HG03045 (cell line): ENCODE measurements around the gene ASB16.

Experiments
- ATAC-seq: cut with Tn5 transposase; IDR thresholded peaks from one replicate; pipeline ENCODE4 v1.9.1; 2021; ENCODE audit warnings: mild to moderate bottlenecking, moderate library complexity; ENCODE audit not compliant: unreplicated experiment

Gene ASB16

DNA sequence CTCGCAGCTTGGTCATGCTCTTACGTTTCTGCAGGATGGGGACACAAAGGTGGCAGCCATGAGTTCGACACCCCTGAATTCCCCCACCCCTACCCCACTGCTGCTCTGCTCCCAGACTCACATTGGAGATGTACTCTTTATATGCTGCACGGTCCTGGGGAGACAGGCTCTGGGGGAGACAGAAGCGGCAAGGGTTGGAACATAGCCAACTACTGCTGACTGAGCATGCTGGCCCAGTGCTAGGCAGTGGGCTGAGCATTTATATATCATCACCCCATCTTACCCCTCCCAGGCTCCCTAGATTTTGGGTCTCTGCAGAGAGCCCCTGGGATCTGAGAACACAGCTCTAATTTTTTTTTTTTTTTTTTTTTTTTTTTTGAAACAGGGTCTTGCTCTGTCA is 37.2 kb downstream of the ASB16 start:
- no peak for ATAC-seq

DNA sequence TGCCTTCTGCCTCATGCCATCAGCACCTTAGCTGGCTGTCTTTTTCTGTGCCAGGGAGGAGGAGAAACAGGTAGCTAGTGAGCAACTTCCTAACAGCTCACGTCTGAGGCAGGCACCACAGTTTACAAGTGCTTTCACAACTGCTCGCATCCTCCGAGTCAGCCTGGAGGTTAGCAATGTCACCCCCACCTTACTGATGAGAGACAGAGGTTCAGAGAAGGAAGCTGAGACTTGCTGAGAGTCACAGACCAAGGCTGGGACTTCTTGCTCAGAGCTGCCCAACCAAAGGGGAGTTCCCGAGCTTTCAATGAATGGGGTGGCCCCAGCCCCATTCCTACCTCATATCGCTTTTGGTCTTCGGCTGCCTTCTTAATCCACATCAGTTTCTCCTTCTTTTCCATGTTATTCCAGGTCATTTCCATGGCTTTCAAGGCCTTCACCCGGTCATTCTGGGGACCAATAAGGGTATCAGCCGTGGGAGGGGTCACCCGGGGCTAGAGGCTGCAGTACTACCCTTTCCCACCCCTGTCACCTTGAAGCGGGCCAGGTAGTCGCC is 39.4 kb downstream of the ASB16 start:
- no peak for ATAC-seq

DNA sequence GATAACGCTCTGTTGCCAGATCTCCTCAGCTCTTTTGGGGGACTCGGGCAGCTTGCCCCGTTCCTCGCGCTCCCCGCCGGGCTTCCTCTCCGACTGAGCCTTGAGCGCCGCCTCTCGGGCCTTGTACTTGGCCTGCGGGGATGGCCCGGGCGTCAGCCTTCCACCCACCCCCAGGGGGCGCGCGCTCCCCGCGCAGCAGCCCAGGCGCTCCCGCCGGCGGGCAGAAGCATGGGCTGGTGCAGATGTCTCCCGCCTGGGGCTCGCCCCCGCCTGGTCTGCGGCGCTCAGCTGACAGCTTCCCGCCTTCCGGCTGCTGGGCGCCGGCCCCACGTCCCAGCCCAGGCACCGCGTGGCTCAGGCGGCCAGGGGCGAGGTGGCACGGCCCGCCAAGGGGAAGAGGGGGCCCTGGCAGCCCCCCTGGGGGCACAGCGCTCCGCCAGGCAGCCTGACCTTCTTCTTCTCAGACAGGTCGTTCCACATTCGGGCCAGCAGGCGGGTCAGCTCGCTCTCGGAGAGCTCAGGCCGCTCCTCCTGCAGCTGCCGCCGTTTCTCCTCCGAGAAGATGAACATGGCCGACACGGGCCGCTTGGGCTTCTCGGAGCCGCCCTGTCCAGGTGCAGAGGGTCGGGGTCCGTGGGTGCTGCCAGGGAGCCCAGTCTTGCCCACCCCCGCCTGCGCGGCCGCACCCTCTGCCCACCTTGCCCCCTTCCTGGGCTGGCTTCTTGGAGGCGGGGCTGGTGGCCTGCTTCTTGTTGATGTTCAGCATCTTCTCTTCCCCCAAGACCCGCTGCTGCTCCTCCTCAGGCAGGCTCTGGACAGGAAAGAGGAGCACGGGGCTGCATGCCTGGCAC is 40.1 kb downstream of the ASB16 start:
- ATAC-seq = peak; percentile 62

DNA sequence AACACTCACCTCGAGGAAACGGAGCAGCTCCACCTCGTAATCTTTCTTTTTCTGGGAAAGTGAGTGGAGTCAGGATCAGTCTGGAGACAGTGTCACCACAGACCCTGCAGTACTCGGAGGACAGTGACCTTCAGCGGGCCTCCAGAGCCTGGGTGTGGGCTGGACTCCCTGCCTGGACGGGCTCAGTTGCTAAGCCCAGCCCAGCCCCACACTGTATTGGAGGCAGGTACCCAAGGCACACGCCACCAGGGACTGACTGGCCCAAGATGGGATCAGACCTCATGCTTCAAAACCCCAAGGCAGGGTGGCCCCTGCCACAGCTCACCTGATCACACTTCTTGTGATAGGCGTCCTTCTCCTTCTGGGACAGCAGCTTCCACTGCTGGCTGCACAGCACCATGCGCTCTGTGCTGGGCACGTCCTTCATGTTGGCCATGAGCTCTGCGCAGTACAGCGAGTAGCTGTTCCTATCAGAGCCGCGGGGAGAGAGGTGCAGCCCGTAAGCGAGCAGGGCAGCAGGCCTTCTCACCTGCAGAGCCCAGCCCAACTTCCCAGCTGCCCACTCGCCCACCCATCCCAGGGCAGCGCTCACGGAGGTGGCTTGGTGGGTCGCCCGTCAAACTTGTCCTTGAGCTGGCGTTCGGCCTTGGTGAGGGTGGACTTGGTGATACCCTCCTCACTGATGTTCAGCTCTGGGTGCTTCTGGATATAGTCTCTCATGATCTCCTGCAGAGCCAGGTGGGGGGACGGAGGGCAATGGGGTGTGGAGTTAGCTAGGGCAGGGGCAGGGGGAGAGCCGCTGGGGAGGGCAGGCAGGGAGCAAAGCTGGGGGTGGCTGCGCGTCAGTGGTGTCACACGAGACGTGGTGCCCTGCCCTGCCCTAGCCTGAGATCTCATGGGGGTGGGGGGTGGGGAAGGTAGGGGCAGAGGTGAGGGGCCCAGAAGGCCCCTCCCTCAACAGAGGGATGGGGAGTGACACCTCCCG is 41.1 kb downstream of the ASB16 start:
- no peak for ATAC-seq

DNA sequence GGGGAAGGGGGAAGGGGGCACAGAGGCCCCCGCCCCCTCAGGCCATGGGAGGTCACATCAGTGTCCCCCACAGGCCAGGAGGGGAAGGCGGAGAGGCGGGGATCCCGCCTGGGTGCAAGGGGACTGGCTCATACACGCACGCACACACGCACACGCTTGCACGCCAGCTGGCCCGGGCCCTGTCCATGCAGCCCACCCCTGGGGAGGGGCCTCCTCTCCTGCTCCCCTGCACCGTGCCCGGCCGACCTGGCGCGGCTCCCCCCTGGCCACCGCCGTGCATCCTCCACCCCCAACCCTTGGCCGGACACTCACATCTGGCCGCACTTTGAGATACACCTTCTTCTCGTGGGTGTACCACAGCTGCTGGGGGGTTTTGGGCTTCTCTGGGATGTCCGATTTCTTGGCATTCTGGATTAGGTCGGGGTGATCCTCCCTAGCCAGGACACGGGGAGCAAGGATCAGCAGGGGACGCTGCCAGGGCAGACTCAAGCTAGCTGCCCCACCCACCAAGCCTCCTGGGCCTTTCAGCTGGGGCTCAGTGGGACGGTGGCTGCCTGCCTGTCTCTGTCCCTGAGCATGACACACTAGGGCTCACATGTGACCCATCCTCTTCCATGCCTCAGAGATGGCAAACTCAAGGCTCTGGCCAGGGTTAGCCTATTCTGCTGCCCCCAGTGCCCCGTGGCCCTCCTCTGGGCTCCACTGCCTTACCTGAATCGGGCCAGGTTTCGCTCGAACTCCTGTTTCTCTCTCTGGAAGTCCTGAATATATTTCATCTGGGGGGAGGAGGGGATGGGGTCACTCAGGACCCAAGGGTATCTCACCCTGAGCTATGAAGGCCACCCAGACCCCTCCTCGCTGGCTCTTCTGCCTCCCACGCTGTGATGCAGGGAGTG is 42.3 kb downstream of the ASB16 start:
- no peak for ATAC-seq

DNA sequence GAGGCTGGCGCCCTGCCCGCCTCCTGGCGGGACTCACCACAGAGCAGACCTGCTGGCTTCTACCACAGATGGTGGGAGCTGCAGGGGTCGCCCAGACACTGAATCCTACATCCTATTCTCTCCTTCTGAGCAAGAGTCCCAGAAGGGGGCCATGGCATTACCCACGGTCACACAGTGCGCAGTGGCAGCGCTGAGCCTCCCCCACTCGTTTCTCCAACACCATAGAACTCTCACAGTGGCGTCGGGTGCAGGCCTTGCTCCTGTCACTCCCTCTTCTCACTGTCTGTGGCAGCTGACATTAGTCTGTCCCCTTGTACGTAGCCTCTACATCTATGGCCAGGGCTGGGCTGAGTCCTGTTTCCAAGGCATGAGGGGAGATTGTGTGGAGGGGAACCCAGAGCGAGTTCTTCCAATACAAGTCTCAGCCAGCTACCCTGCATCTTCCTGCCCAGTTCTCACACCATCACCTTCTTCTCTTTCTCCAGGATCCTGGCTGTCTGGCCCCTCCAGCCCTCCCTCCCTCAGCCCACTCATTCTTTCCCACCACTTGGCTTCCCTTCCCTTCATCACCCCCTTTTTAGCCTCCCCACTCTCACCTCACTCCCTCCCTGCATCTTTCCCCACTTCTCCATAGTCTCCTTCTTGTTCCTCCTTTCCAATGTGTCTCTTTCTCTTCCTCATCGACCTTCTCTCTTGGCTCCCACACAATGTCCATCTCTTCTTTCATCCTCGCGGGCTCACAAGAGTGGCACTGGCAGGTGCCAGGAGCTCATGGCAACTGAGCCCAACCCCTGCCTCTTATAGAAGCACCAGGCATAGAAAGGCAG is 43.1 kb downstream of the ASB16 start:
- no peak for ATAC-seq

DNA sequence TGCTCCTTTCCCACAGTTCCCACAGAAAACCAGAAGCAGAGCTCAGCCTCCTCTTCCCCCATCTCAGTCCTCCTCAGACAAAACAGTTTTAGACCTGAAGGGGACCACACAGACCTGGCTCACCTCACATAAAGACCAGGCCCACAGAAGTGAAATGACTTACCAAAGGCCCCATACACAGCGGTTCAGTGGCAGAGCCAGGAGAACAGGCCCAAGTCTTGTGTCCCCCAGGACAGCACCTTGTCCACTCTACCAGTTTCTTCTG is 43.7 kb downstream of the ASB16 start:
- ATAC-seq = no peak

DNA sequence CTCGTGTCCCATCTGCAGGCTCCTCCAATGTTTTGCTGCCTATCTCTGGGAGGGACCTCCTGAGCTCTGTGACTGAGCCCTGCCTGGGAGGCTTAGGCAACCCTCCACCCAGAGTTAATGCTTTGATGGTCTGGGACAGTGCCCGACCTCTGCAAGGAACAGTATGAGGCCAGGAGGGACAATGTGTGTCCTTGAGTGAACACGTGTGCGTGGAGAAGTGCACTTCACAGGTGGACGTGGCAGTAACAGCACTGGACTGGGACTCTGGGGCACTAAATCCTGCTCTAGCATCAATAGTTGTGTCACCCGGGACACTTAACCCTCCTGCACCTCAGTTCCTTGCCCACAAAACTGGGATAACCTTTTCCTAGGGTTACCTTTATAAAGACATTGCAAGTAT is 44.4 kb downstream of the ASB16 start:
- ATAC-seq = no peak

DNA sequence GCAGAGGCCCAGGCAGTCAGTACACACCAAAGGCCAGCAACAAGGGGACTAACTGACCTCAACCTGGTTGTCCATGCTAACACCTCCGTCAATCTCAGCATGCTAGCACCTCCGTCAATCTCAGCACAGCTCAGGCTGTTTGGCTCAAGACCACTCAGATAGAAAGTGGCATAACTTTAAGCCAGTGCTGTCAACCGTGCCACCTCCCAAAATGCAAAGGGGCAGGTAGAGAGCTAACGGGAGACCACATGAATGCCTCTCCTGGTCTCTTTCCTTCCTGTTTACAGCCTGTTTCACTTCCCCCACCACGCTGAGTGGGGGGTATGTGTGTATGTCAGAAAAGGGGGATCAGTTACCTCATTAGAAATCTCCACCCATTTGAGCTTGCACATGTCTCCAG is 45.7 kb downstream of the ASB16 start:
- no peak for ATAC-seq

DNA sequence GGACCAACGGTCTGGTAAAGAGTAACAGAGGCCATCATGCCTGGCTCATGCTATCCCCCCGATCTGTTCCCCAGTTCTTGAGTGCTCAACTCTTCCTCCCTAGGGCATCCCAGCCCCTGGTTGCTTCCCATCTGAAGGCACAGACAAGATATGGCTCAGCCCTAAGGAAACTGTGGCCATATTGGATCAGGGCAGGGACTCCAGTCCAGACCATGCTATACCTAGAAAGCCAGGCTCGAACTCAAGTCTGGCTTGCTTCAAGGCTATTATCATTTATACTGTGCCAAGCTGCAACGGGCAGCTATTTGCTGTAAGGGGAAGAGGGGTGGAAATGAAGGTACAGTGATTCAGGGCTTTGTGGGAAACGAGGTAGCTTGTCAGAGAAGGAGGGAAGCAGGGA is 46.2 kb downstream of the ASB16 start:
- ATAC-seq = no peak

DNA sequence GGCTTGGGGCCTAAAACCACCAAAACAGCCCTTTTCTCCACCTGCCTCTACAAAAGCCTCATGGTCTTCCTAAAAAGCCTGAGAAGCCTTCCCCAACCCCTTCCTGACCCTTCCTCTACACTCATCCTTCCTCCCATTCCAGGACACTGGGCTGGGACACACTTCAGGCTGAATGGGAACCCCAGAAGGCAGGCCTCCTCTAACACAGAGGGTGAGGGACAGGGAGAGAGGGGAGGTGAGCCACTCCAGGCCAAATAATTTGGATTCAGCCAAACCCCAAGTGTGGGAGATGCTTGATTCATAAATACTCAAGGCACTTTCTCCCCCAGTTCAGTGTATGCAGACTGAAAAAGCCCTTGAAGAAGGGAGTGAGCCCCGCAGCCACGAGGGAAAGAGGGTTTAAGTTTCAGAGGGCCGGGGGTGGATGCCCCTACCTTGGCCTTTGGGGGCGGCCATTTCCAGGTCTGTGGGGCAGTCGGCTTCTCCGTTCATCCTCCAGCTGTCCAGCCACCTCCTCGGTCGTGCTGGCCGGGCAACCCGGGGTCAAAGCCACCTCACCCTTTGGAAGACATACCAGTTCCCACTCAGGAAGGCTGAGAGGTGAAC is 47.3 kb downstream of the ASB16 start:
- ATAC-seq = no peak

DNA sequence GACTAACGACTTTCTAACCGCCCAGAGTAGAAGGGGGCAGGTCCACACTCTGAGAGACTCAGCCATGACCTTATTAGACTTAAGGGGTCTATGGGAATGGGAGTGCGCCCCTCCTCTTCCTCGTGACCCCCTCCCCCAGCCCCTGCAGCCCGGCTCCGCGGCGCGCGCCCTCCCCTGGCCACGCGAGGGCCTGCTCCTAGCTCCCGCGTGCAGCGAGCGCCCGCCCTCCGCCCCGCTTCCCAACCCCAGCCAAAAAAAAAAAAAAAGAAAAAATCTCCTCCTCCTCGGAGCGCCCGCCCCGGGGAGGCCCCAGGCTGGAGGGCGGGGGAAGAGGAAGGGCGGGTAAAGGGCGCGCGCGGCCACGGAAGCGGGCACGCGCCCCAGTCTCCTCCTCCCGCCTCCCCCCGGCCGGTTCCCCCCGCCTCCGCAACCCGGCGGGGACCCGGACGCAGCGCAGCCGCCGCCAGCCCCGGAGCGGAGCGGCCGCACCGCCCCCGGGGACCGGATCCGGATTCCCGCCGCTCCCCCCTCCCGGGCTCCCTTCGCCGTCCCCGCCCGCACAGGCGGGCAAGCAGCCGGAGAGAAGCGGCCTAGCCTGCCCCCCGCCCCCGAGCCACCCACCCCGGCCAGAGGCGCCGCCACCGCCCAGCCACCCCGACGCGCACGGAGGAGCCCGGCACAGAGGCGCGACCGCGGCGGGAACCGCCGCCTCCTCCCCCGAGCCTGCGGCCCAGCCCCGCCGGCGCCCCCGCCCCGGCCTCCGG is 48.0 kb downstream of the ASB16 start:
- ATAC-seq = peak; percentile 40

DNA sequence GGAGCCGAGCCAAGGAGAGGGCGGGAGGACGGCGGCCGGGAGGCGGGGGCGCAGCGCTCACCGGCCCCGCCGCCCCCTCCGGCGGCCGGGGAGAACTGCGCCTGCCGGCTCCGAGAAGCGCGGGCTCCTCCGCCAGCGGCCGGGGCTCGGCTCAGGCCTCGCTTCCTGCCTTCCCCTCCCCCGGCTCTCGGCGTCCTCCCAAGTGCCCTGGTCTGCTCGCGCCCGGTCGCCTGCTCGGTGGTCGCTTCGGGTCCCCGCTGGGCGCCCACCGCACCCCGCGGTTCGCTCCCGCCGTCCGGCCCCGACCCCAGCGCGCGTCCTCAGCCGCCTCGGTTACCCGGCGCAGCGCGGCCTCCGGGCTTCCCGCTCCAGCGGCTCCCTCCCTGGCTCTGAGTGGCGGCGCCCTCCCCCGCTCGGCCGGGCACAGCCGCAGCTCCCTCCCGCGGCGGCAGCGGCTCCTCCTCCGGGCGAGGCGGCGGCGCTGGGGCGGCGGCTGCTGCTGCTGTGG is 48.7 kb downstream of the ASB16 start:
- peak; percentile 40 for ATAC-seq

DNA sequence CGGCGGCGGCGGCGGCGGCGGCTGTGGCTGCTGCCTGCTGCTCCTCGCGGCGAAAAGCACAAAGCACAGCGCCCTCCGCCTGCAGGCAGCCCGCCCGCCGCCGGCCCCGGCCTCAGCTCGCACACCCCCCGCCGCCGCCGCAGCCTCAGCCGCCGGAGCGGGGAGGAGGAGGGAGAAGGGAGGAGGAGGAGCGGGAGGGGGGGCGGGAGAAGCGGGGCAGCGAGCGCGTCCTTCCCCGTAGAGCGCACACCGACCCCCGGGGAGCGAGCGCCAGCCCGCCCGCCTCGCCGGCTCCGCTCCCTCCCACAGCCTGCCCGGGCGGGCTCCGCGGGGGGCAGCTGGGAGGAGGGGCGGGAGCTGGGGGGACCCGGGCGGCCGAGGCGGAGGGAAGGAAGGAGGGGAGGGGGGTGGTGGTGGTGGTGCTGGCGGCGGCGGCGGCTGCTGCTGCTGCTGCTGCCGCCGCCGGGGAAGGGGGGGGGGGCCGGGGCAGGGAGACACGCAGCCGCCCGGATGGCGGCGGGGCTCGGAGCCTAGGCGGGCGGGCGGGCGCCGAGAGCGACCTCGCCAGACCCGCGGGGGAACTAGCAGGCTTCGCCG is 49.2 kb downstream of the ASB16 start, which contains the start of gene UBTF:
Gene UBTF, minus strand, starts transcription at position 60 of the 597 bp plus-strand sequence. CDS start 1,446 bp downstream, outside the sequence.
- peak; percentile 10 for ATAC-seq

DNA sequence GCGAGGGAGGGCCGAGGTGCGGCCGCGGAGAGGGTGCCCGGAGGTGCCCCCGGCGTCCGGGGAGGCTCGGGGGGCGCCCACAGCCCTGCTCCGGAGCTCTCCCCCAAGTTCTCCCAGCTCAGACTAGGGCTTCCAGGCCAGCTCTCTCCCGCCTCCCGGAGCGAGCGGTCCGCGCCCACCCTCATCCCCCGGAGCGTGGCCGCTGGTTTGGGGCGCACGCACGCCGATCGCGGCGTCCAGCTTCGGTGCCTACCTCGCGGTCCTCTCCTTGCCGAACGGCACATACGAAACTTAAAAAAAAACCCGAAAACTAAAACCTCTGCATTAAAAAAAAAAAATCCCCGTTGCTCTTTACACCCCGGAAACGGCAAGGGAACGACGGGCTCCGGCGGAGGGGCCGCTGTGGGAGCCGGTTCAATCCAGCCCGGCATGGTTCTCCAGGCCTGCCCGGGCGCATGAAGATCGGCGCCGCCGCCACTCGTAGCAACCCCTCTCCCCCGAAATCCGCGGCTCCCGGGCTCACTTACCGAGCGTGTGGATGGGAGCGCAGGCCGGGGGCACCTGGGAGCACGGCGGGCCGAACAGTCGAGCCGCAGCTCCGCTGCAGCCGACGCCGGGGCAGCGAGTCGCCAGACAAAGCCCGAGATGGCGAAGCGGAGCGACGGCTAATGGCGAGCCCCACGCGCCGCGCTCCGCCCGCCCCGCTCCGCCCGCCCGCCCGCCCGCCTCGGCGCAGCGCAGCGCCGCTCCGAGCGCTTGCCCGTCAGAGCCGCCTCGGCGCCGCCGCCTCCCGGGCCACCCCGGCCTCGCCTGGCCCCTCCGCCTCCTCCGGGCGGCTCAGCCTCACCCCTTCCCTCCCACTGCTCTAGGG is 49.9 kb downstream of the ASB16 start:
- no peak for ATAC-seq

DNA sequence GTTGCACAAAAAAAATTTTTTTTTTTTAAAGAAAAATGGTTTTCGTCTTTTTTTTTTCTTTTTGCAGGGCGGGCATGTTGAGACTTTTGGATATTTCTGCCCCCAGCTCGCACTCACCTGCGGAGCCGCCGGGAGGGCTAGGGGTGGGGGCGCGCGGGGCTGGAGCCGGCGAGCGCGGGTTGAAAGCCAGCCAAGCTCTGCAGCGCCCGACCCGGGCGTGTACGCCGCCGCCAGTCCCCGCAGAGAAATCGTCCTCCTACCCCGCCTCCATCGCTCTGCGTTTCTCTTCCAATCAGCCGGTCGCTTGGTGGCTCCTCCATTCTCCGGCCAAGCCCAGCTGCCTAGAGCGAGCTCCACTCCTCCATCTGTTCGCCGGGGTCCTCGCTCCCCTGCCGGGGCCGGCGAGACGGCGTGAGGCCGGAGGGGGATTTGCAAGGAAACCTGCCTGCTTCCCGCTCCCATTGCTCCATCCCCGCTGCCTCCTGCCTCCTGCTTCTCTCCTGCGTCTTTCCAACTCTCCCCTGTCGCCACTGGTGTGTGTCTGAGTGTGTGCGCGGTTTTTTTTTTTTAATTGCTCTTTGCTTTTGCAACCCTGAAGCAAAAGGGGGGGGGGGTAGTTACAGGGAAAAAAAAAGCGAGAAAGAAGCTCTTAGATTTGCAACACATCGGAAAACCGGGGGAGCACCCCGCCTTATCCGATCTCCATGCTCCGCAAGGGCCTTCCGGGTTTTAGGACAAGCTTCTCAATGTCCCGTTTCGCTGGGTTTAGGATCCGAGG is 50.8 kb downstream of the ASB16 start:
- no peak for ATAC-seq

DNA sequence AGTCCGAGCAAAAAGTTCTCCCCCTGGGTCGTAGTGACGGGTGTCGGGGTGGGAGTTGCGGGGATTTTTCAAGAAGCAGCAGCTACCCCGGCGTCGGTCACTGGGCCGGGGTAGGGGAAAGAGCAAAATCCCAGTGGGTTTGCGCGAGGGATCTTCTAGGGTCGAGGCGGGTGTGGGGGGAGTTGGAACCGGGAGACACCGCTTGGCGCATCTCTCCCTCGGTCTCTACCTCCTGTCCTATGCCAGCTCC is 51.3 kb downstream of the ASB16 start:
- ATAC-seq = no peak
